ENCODE measurements around the gene ABCA5.

ABCA5 gene

GRCh38 chr17:69327060-69327831 lies at the start of gene ABCA5:
Gene ABCA5, minus strand, starts transcription at chr17:69327133. Its CDS starts 12,718 bp downstream, at chr17:69314415.
- no peak for TF ChIP-seq CTCF (conservative IDR thresholded peaks at IDR 0.05; ENCODE audit: control insufficient read depth, insufficient read depth, low read depth, low read length)

GRCh38 chr17:69375229-69375628 lies 48.3 kb upstream of the ABCA5 start:
- H3K4me3 ChIP-seq (ENCODE audit: control insufficient read depth, low read depth, low read length), result no peak overlapping the region
- no peak for DNase-seq (ENCODE audit: low read depth)
- no peak for TF ChIP-seq CTCF (conservative IDR thresholded peaks at IDR 0.05; ENCODE audit: control insufficient read depth, insufficient read depth, low read depth, low read length)

More at GRCh38 chr17:69327060-69327831, at the start of gene ABCA5:
- DNase-seq (ENCODE audit: low read depth), result peak; percentile 87
- peak within 1 kb of the TSS; percentile 77 for H3K4me3 ChIP-seq (ENCODE audit: control insufficient read depth, low read depth, low read length)

DNA sequence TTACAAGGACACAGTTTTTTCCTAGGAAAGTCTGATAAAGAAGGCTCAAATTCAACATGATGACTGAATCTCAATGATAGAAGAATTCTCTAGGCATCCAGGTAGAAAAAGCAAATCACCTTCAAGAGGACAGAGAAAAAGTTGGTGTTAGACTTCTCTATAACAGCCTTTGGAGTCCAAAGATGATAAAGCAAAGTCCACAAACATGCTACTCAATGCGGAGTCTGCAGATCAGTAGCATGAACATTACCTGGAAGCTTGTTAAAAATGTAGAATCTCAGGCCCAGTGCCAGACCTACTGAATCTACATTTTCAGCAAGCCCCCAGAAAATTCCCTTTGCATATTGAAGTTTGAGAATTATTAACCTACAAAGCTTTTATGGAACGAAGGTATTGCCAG lies 46.1 kb upstream of the ABCA5 start:
- DNase-seq (ENCODE audit: low read depth), result no peak
- no peak for TF ChIP-seq CTCF (conservative IDR thresholded peaks at IDR 0.05; ENCODE audit: control insufficient read depth, insufficient read depth, low read depth, low read length)
- H3K4me3 ChIP-seq (ENCODE audit: control insufficient read depth, low read depth, low read length), result no peak overlapping the region

DNA sequence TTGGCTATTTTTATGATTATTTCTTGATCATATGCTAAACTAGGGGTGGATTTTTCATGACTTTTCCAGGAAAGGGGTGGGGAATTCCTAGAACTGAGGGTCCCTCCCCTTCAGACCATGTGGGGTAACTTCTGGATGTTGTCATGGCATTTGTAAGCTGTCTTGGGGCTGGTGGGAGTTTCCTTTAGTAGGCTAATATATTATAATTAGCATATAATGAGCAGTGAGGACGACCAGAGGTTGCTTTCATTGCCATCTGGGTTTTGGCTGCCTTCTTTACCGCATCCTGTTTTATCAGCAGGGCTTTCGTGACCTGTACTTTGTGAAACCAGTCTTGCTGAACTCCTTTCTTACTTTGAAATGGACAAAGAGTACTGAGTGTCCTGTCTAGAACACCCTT lies 40.4 kb upstream of the ABCA5 start:
- DNase-seq (ENCODE audit: low read depth), result no peak
- no peak for TF ChIP-seq CTCF (conservative IDR thresholded peaks at IDR 0.05; ENCODE audit: control insufficient read depth, insufficient read depth, low read depth, low read length)
- H3K4me3 ChIP-seq (ENCODE audit: control insufficient read depth, low read depth, low read length), result no peak overlapping the region

GRCh38 chr17:69363488-69364210 lies 36.7 kb upstream of the ABCA5 start:
- no peak for TF ChIP-seq CTCF (conservative IDR thresholded peaks at IDR 0.05; ENCODE audit: control insufficient read depth, insufficient read depth, low read depth, low read length)
- no peak overlapping the region for H3K4me3 ChIP-seq (ENCODE audit: control insufficient read depth, low read depth, low read length)
- peak; percentile 5 for DNase-seq (ENCODE audit: low read depth)

GRCh38 chr17:69361156-69361555 lies 34.2 kb upstream of the ABCA5 start:
- DNase-seq (ENCODE audit: low read depth), result no peak
- TF ChIP-seq CTCF (conservative IDR thresholded peaks at IDR 0.05; ENCODE audit: control insufficient read depth, insufficient read depth, low read depth, low read length), result no peak

More at GRCh38 chr17:69361156-69361555, 34.2 kb upstream of the ABCA5 start:
- no peak overlapping the region for H3K4me3 ChIP-seq (ENCODE audit: control insufficient read depth, low read depth, low read length)
